H9 (cell line): Measurements from ENCODE around the gene PON1. TPM values are rescaled to one million over a fixed set of nuclear protein-coding genes. Genes with fewer than 3 reads are reported as not detected.

Experiments
- DNase-seq: peaks from one replicate; pipeline ENCODE4 v3.0.0-alpha.2; 2017
- H2AFZ ChIP-seq: one replicate; pipeline ENCODE4 v1.6.1; 2013; ENCODE audit warnings: mild to moderate bottlenecking, low read length, control low read depth, moderate library complexity
- H2AK5ac ChIP-seq: 2 replicates; pipeline ENCODE4 v1.6.1; 2013; ENCODE audit warnings: low read length, control low read depth, mixed read lengths; ENCODE audit not compliant: insufficient read length
- H2BK120ac ChIP-seq: one replicate; pipeline ENCODE4 v1.6.1; 2013; ENCODE audit warnings: low read depth, mild to moderate bottlenecking, low read length, control low read depth, inconsistent platforms; ENCODE audit not compliant: poor library complexity, severe bottlenecking
- H2BK12ac ChIP-seq: 2 replicates; pipeline ENCODE4 v1.6.1; 2013; ENCODE audit warnings: low read length, control low read depth, mixed read lengths, low read depth; ENCODE audit not compliant: insufficient read length
- H2BK15ac ChIP-seq: 2 replicates; pipeline ENCODE4 v1.6.1; 2013; ENCODE audit warnings: low read depth, low read length, control low read depth
- H2BK20ac ChIP-seq: one replicate; pipeline ENCODE4 v1.6.1; 2013; ENCODE audit warnings: low read depth, mild to moderate bottlenecking, low read length, control low read depth, inconsistent platforms; ENCODE audit not compliant: poor library complexity, severe bottlenecking
- H2BK5ac ChIP-seq: 2 replicates; pipeline ENCODE4 v1.6.1; 2013; ENCODE audit warnings: low read length, control low read depth, mixed read lengths; ENCODE audit not compliant: insufficient read length
- H3K14ac ChIP-seq: 2 replicates; pipeline ENCODE4 v1.6.1; 2013; ENCODE audit warnings: low read length, control low read depth; ENCODE audit not compliant: insufficient read depth
- H3K18ac ChIP-seq: 2 replicates; pipeline ENCODE4 v1.6.1; 2013; ENCODE audit warnings: low read depth, mild to moderate bottlenecking, mixed read lengths, low read length, control low read depth; ENCODE audit not compliant: insufficient read length
- H3K23ac ChIP-seq: 2 replicates; pipeline ENCODE4 v1.6.1; 2013; ENCODE audit warnings: low read length, control low read depth, mixed read lengths, low read depth; ENCODE audit not compliant: insufficient read length
- H3K23me2 ChIP-seq: 2 replicates; pipeline ENCODE4 v1.6.1; 2013; ENCODE audit warnings: low read depth, mild to moderate bottlenecking, mixed read lengths, low read length, control low read depth; ENCODE audit not compliant: insufficient read length, poor library complexity, severe bottlenecking
- H3K27ac ChIP-seq: 2 replicates; pipeline ENCODE4 v1.5.1; 2013; ENCODE audit warnings: low read length, control low read depth, mixed read lengths, low read depth; ENCODE audit not compliant: insufficient read length
- H3K27me3 ChIP-seq: 2 replicates; pipeline ENCODE4 v1.6.1; 2013; ENCODE audit warnings: low read length, control low read depth, inconsistent platforms; ENCODE audit not compliant: insufficient read depth
- H3K4ac ChIP-seq: 2 replicates; pipeline ENCODE4 v1.6.1; 2013; ENCODE audit warnings: low read depth, mild to moderate bottlenecking, control low read depth, inconsistent platforms, low read length, moderate library complexity
- H3K4me1 ChIP-seq: 2 replicates; pipeline ENCODE4 v1.6.1; 2013; ENCODE audit warnings: low read length, control low read depth, inconsistent platforms; ENCODE audit not compliant: insufficient read depth
- H3K4me2 ChIP-seq: 2 replicates; pipeline ENCODE4 v1.6.1; 2013; ENCODE audit warnings: low read length, control low read depth, mixed read lengths; ENCODE audit not compliant: insufficient read length, insufficient read depth
- H3K56ac ChIP-seq: 2 replicates; pipeline ENCODE4 v1.6.1; 2013; ENCODE audit warnings: low read depth, mild to moderate bottlenecking, mixed read lengths, low read length, control low read depth; ENCODE audit not compliant: insufficient read length
- H3K79me1 ChIP-seq: 2 replicates; pipeline ENCODE4 v1.6.1; 2013; ENCODE audit warnings: low read depth, mild to moderate bottlenecking, moderate library complexity, low read length, control low read depth, inconsistent platforms; ENCODE audit not compliant: insufficient read depth, poor library complexity, severe bottlenecking
- H3K79me2 ChIP-seq: 2 replicates; pipeline ENCODE4 v1.6.1; 2013; ENCODE audit warnings: low read length, control low read depth, inconsistent platforms; ENCODE audit not compliant: insufficient read depth
- H3K9ac ChIP-seq: 2 replicates; pipeline ENCODE4 v1.6.1; 2013; ENCODE audit warnings: low read length, control low read depth, mixed read lengths; ENCODE audit not compliant: insufficient read length; ENCODE audit errors: extremely low read depth
- H3K9me3 ChIP-seq: one replicate; pipeline ENCODE4 v1.6.1; 2013; ENCODE audit warnings: low read depth, low read length, inconsistent platforms; ENCODE audit not compliant: control insufficient read depth
- H3T11ph ChIP-seq: one replicate; pipeline ENCODE4 v1.6.1; 2013; ENCODE audit warnings: mild to moderate bottlenecking, low read length, control low read depth, inconsistent platforms
- H4K20me1 ChIP-seq: one replicate; pipeline ENCODE4 v1.6.1; 2013; ENCODE audit not compliant: control insufficient read depth, insufficient read length, insufficient read depth
- H4K5ac ChIP-seq: 2 replicates; pipeline ENCODE4 v1.6.1; 2013; ENCODE audit warnings: low read depth, mild to moderate bottlenecking, mixed read lengths, low read length, control low read depth; ENCODE audit not compliant: insufficient read length
- H4K8ac ChIP-seq: replicated peaks from 2 replicates; pipeline ENCODE4 v1.6.1; 2013; ENCODE audit warnings: low read length, control low read depth, mixed read lengths, low read depth; ENCODE audit not compliant: insufficient read length
- H4K91ac ChIP-seq: 2 replicates; pipeline ENCODE4 v1.6.1; 2013; ENCODE audit warnings: low read depth, mild to moderate bottlenecking, moderate library complexity, mixed read lengths, low read length, control low read depth; ENCODE audit not compliant: insufficient read length
- H3K27ac Mint-ChIP-seq, 3 experiments: 2 replicates in 2 of 3; 3 replicates in 1 of 3; pipeline ENCODE4 v1.8.0; 2020 to 2021; ENCODE audit warnings: mixed read lengths in 3 of 3, mild to moderate bottlenecking in 1 of 3, moderate library complexity in 1 of 3
- H3K27me3 Mint-ChIP-seq: 2 replicates; pipeline ENCODE4 v1.8.0; 2021; ENCODE audit warnings: low read depth, mild to moderate bottlenecking, moderate library complexity, mixed read lengths
- H3K36me3 Mint-ChIP-seq, 3 experiments: 2 replicates in 2 of 3; 3 replicates in 1 of 3; pipeline ENCODE4 v1.8.0; 2020 to 2021; ENCODE audit warnings: low read depth in 3 of 3, mixed read lengths in 3 of 3; ENCODE audit not compliant: insufficient read depth in 1 of 3
- H3K4me1 Mint-ChIP-seq, 2 experiments: 2 replicates each; pipeline ENCODE4 v1.8.0; 2020; ENCODE audit warnings: mixed read lengths in 2 of 2
- H3K4me3 Mint-ChIP-seq, 2 experiments: 2 replicates in 1 of 2; 3 replicates in 1 of 2; pipeline ENCODE4 v1.8.0; 2020 to 2021; ENCODE audit warnings: mild to moderate bottlenecking in 2 of 2, mixed read lengths in 2 of 2, moderate library complexity in 1 of 2
- H3K9me3 Mint-ChIP-seq, 2 experiments: 2 replicates in 1 of 2; 3 replicates in 1 of 2; pipeline ENCODE4 v1.8.0; 2020; ENCODE audit warnings: mild to moderate bottlenecking in 2 of 2, mixed read lengths in 2 of 2, moderate library complexity in 1 of 2
- CTCF ChIP-seq: fragments of 200-600 bp; sonication (generic); conservative IDR thresholded peaks from 3 replicates; pipeline ENCODE4 v1.8.0; 2021; ENCODE audit warnings: antibody characterized with exemption, mild to moderate bottlenecking
- WGBS: extraction: QIAGEN DNeasy Blood & Tissue Kit; methylation state at CpG from one replicate; pipeline ENCODE4 v1.1.7; 2013; ENCODE audit warnings: missing lambda C conversion rate, low lambda C conversion rate, mixed read lengths; ENCODE audit not compliant: insufficient read length; ENCODE audit errors: extremely low coverage; 5-methylcytosine and 5-hydroxymethylcytosine counted together
- total RNA-seq: library from RNA; stranded (reverse); gene quantifications from 2 replicates; pipeline ENCODE4 v1.2.1, GENCODE V29; 2021

PON1 gene
- total RNA-seq, 1 experiment from 2014 or later = 0.90 TPM

- Histone ChIP-seq H2BK120ac (no peak overlapping the region), H3T11ph (no peak overlapping the region), H3K9ac (no peak overlapping the region), H3K4me1 (no peaks in the 10 kb centered on the region), H3K14ac (no peak overlapping the region), H3K27me3 (no peaks in the 10 kb centered on the region), H3K79me2 (no peaks in the 10 kb centered on the region), H4K8ac (no peak overlapping the region), H3K23me2 (no peaks in the 10 kb centered on the region), H3K9me3 (no peaks in the 10 kb centered on the region), H3K27ac (no peak overlapping the region), H4K20me1 (no peaks in the 10 kb centered on the region), H2BK20ac (no peak overlapping the region), H3K23ac (no peak overlapping the region), H3K4ac (no peak overlapping the region), H3K56ac (no peak overlapping the region), H3K79me1 (no peaks in the 10 kb centered on the region), H2AFZ (no peak overlapping the region), H2AK5ac (no peak overlapping the region), H4K5ac (no peak overlapping the region), H2BK5ac (no peak overlapping the region), H3K4me2 (no peak overlapping the region), H4K91ac (no peak overlapping the region), H2BK15ac (no peak overlapping the region), H2BK12ac (no peak overlapping the region), H3K18ac (no peak overlapping the region)
- Mint-ChIP-seq H3K4me3 (no peak overlapping the region), H3K9me3 (no peaks in the 10 kb centered on the region), H3K27ac (no peak overlapping the region), H3K27me3 (no peaks in the 10 kb centered on the region), H3K4me1 (peaks cover 0 to 8% of the 10 kb centered on the region in 2 experiments; a peak in 2 of 4 replicates), H3K36me3 (no peaks in the 10 kb centered on the region)
- no peak for TF ChIP-seq CTCF
- no peak for DNase-seq
- WGBS = no CpG with 5 or more reads among the region's 1 CpG
These were observed 27.3 kb downstream of the PON1 start for GRCh38 chr7:95297041-95297440.
